NCI-H2107 (cell line): ENCODE measurements around the gene GALNT17.

Experiments used
- DNase-seq: peaks from one replicate; lab custom pipeline; 2025; lab: John Stamatoyannopoulos, UW

The GALNT17 gene

DNA sequence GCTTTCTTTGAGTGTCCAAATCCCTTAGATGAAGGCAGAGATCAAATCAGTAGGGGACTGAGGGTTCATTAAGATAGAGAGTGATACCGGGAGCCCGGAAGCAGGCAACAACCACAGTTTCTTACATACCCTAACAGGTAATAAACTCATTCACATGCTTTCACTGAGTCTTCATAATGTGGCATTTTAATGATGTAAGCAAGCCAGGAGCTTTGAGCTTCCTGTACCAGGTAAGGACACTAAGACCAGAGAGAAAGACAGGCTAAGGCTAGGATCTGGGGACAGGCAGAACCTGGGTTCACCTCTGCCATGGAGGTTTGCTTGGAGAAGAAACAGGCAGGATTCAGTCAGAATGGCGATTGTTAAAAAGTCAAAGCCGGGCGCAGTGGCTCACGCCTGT lies 618.3 kb downstream of the GALNT17 start:
- no peak for DNase-seq

DNA sequence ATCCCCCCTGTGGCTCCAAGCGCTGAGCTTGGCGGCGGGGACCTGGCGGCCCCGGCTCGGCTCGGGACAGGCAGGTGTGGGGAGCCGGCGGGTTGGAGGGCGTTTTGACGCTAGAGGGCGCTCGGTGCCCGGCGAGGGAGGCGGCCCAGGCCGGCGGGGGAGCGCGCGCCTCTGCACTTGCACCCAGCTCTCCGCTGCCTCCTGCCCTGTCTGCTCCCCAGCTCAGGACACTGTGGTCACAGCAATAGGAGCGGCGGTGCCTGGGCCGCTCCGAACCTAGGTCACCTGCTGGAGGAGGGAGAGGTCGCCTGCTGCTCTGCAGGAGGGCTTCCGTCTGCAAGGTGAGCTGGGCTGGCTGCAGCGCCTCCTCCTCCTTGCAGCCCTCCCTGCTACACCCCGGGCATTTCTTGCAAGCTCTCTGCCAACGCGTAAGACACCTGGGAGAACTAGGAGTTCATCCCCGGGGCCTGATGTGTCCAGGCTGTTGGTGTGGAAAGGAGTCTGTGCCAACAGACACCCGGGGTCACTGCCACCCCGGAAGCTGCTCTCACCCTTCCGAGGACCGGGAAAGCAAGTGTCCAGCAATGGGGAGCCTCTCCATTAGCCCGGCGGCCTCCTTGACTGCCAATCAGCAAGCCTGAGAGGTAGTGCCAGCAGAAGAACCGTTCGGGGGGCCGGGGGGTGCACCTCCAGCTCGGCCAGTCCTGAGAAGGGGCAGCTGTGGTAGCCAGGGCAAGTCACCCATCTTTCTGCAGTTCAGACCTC lies 620.4 kb downstream of the GALNT17 start:
- no peak for DNase-seq

GRCh38 chr7:71753236-71753635 lies 621.3 kb downstream of the GALNT17 start:
- DNase-seq = no peak

GRCh38 chr7:71753956-71754664 lies 622.2 kb downstream of the GALNT17 start:
- no peak for DNase-seq

DNA sequence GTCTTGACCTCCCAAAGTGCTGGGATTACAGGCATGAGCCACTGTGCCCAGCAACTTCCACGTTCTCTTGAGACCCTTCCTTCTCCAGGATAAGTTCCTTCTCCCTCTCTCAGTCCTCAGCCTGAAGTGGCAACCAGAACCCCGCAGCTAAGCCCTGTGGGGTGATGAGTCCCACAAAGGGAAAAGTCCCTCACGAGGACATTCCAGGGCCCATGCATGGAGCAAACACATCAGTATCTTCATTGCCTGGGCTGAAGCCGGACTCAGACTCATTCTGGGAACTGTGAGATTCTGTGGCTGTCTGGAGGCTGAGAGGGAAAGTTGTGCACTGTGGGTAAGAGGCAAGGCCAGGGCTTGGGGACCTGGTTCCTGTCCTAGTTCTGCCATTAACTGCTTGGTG lies 622.9 kb downstream of the GALNT17 start:
- DNase-seq = no peak

DNA sequence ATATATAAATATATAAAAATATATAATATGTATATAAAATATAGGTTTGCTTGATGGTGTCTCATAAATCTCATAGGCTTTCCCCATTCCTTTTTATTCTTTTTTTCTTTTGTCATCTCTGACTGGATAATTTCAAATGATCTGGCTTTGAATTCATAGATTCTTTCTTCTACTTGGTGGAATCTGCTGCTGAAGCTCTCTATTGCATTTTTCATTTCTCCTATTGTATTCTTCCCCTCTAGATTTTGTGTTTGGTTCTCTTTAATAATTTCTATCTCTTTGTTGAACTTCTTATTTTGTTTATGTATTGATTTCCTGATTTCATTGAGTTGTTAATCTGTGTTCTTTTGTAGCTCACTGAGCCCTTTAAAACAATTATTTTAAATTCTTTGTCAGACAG lies 629.4 kb downstream of the GALNT17 start:
- no peak for DNase-seq
